ENCODE data around the gene RIPK1. TPM values are rescaled to one million over a fixed set of nuclear protein-coding genes. Genes with fewer than 3 reads are reported as not detected.

The RIPK1 gene
- total RNA-seq, 1 experiment from 2014 or later: 19.1 TPM

GRCh38 chr6:3035397-3035796 is 32.9 kb upstream of the RIPK1 start:
- Histone ChIP-seq H3K4me2 (ENCODE audit: low read length) (no peak overlapping the region), H3K9me3 (ENCODE audit: control insufficient read depth in 1 of 2, insufficient read depth in 1 of 2, low read depth in 1 of 2, low read length in 2 of 2) (no peaks in the 10 kb centered on the region), H2AFZ (ENCODE audit: low read depth, low read length, poor library complexity, severe bottlenecking) (no peak overlapping the region), H3K9ac (ENCODE audit: low read length) (no peak overlapping the region), H3K27ac (ENCODE audit: low read depth, low read length) (no peak overlapping the region), H3K4me1 (ENCODE audit: control insufficient read depth in 1 of 2, insufficient read depth in 2 of 2, low read length in 2 of 2) (no peaks in the 10 kb centered on the region), H3K27me3 (ENCODE audit: insufficient read depth, low read length) (no peaks in the 10 kb centered on the region), H4K20me1 (ENCODE audit: insufficient read depth) (no peaks in the 10 kb centered on the region), H3K4me3 (replicated peaks in 1 of 2; ENCODE audit: low read depth in 1 of 2, low read length in 2 of 2) (no peak overlapping the region), H3K9me2 (ENCODE audit: insufficient read depth) (no peaks in the 10 kb centered on the region), H3K79me2 (ENCODE audit: insufficient read depth, low read length) (no peaks in the 10 kb centered on the region), H3K36me3 (ENCODE audit: control insufficient read depth in 1 of 2, insufficient read depth in 2 of 2, low read length in 2 of 2) (no peaks in the 10 kb centered on the region)
- no peak for DNase-seq (ENCODE audit: low read depth, low spot score)
- POLR2A ChIA-PET: no interaction called here
- no peak for ATAC-seq
- RAD21 ChIA-PET (ENCODE audit: low non-redundant PET in 1 of 2, low total read pairs in 2 of 2, uncharacterized antibody in 2 of 2, unreplicated experiment in 2 of 2): no interaction called here
- TF ChIP-seq MAX (IDR thresholded peaks at IDR 0.05): no peak
- no peak for TF ChIP-seq EZH2 (IDR thresholded peaks at IDR 0.05)
- no peak for TF ChIP-seq ZNF274 (IDR thresholded peaks at IDR 0.05; ENCODE audit: low read depth, low read length)
- TF ChIP-seq TCF7L2 (IDR thresholded peaks at IDR 0.05; ENCODE audit: borderline replicate concordance, extremely low read depth, insufficient read depth, insufficient read length): no peak
- TF ChIP-seq YY1 (IDR thresholded peaks at IDR 0.05; ENCODE audit: extremely low read depth, insufficient replicate concordance, low read depth, low read length): no peak
- TF ChIP-seq CBX3 (IDR thresholded peaks at IDR 0.05; ENCODE audit: low read depth): no peak
- intact Hi-C loops (cut with micrococcal nuclease): no loop called here
- no TSS peak for BruUV-seq (replicated peaks)
- CTCF ChIA-PET: no interaction called here

- Histone ChIP-seq H3K9me2 (ENCODE audit: insufficient read depth) (no peaks in the 10 kb centered on the region), H3K4me2 (ENCODE audit: low read length) (no peak overlapping the region), H3K9me3 (ENCODE audit: control insufficient read depth in 1 of 2, insufficient read depth in 1 of 2, low read depth in 1 of 2, low read length in 2 of 2) (no peaks in the 10 kb centered on the region), H3K9ac (ENCODE audit: low read length) (no peak overlapping the region), H3K79me2 (ENCODE audit: insufficient read depth, low read length) (no peaks in the 10 kb centered on the region), H3K4me1 (ENCODE audit: control insufficient read depth in 1 of 2, insufficient read depth in 2 of 2, low read length in 2 of 2) (no peaks in the 10 kb centered on the region), H4K20me1 (ENCODE audit: insufficient read depth) (no peaks in the 10 kb centered on the region), H2AFZ (ENCODE audit: low read depth, low read length, poor library complexity, severe bottlenecking) (no peak overlapping the region), H3K36me3 (ENCODE audit: control insufficient read depth in 1 of 2, insufficient read depth in 2 of 2, low read length in 2 of 2) (no peaks in the 10 kb centered on the region), H3K27ac (ENCODE audit: low read depth, low read length) (no peak overlapping the region), H3K4me3 (replicated peaks in 1 of 2; ENCODE audit: low read depth in 1 of 2, low read length in 2 of 2) (no peak overlapping the region), H3K27me3 (ENCODE audit: insufficient read depth, low read length) (no peaks in the 10 kb centered on the region)
- POLR2A ChIA-PET: interaction anchor here (1.0 kb wide), 1 partner anchor 36 kb away, joined by 4 read pairs; no protein-coding TSS in a partner anchor
- DNase-seq (ENCODE audit: low read depth, low spot score) (no peak), ATAC-seq (no peak)
- TF ChIP-seq MAX (IDR thresholded peaks at IDR 0.05): no peak
- no peak for TF ChIP-seq ELF1 (IDR thresholded peaks at IDR 0.05; ENCODE audit: borderline replicate concordance, low read depth)
- no peak for TF ChIP-seq YY1 (IDR thresholded peaks at IDR 0.05; ENCODE audit: extremely low read depth, insufficient replicate concordance, low read depth, low read length)
- no peak for TF ChIP-seq POLR2AphosphoS5 (IDR thresholded peaks at IDR 0.05; ENCODE audit: low read depth, low read length)
- no peak for TF ChIP-seq JUND (IDR thresholded peaks at IDR 0.05)
- TF ChIP-seq TCF7L2 (IDR thresholded peaks at IDR 0.05; ENCODE audit: borderline replicate concordance, extremely low read depth, insufficient read depth, insufficient read length): no peak
- no peak for TF ChIP-seq SIN3A (IDR thresholded peaks at IDR 0.05; ENCODE audit: low read depth)
- no peak for TF ChIP-seq ZNF274 (IDR thresholded peaks at IDR 0.05; ENCODE audit: low read depth, low read length)
- TF ChIP-seq RAD21 (IDR thresholded peaks at IDR 0.05; ENCODE audit: low read depth): no peak
- no peak for TF ChIP-seq EZH2 (IDR thresholded peaks at IDR 0.05)
- no TSS peak for BruUV-seq (replicated peaks)
- intact Hi-C loops (cut with micrococcal nuclease): no loop called here
- RAD21 ChIA-PET (ENCODE audit: low non-redundant PET in 1 of 2, low total read pairs in 2 of 2, uncharacterized antibody in 2 of 2, unreplicated experiment in 2 of 2): no interaction called here
- CTCF ChIA-PET: no interaction called here
These were observed 31.2 kb upstream of the RIPK1 start for GRCh38 chr6:3036861-3037637.

Data from HCT116 (cell line).